HepG2 (cell line): ENCODE data around the gene DEDD2. TPM values are rescaled to one million over a fixed set of nuclear protein-coding genes. Genes with fewer than 3 reads are reported as not detected.

Experiments
- ATAC-seq: fragments of 200-7000 bp; cut with Tn5 transposase; 3 replicates; pipeline ENCODE4 v1.9.1; 2020; ENCODE audit warnings: mild to moderate bottlenecking, moderate library complexity
- BruUV-seq: library from RNA; stranded (reverse); fragments of 400-500 nt; replicated peaks from 2 replicates; lab custom pipeline; 2021; lab: Mats Ljungman, UMichigan
- CTCF ChIA-PET: fragments of 300-600 bp; formaldehyde crosslinking; extraction: SDS; loops from one replicate; lab custom pipeline; 2021; ENCODE audit warnings: low total read pairs, inconsistent platforms, low intra/inter-chr PET ratio; lab: Yijun Ruan, JAX
- POLR2A ChIA-PET: fragments of 350-600 bp; sonication (Branson Sonifier 250); formaldehyde crosslinking; loops from one replicate; lab custom pipeline; 2020; ENCODE audit warnings: antibody characterized with exemption, inconsistent platforms; lab: Yijun Ruan, JAX
- DNase-seq: peaks from one replicate; pipeline ENCODE4 v3.0.0-alpha.2; 2015; ENCODE audit warnings: low spot score
- FAIRE-seq: peaks from 3 replicates; lab custom pipeline; 2011; peaks lifted over from hg19 to GRCh38; lab: Jason Lieb, UNC
- H2AFZ ChIP-seq: one replicate; pipeline ENCODE4 v1.6.1; 2011; ENCODE audit warnings: low read length, inconsistent platforms
- H3K27ac ChIP-seq: fragments of 300-600 bp; 3 replicates; pipeline ENCODE4 v1.8.0; 2011; ENCODE audit warnings: mixed run types, mild to moderate bottlenecking, mixed read lengths, low read length, inconsistent platforms; ENCODE audit not compliant: insufficient read depth; ENCODE audit errors: extremely low read length
- H3K27me3 ChIP-seq, 2 experiments: fragments of 200-600 bp in 1 of 2; 2 replicates in 1 of 2; 3 replicates in 1 of 2; pipeline versions ENCODE4 v1.6.0 to v1.8.0; 2011; ENCODE audit warnings: low read length in 2 of 2, mild to moderate bottlenecking in 2 of 2, moderate library complexity in 2 of 2, inconsistent platforms in 1 of 2; ENCODE audit not compliant: insufficient read depth in 2 of 2, control insufficient read depth in 1 of 2
- H3K36me3 ChIP-seq, 2 experiments: fragments of 200-600 bp in 1 of 2; replicated peaks in 1 of 2; 2 replicates in 1 of 2; 3 replicates in 1 of 2; pipeline versions ENCODE4 v1.5.1 to v1.8.0; 2011; ENCODE audit warnings: low read length in 2 of 2, inconsistent platforms in 1 of 2; ENCODE audit not compliant: insufficient read depth in 2 of 2, control insufficient read depth in 1 of 2
- H3K4me1 ChIP-seq: 2 replicates; pipeline ENCODE4 v1.5.1; 2012; ENCODE audit warnings: low read length, inconsistent platforms; ENCODE audit not compliant: insufficient read depth
- H3K4me2 ChIP-seq: 2 replicates; pipeline ENCODE4 v1.6.0; 2011; ENCODE audit warnings: low read depth, low read length, inconsistent platforms
- H3K4me3 ChIP-seq, 3 experiments: fragments of 200-600 bp in 1 of 3; sonication (generic), shearing (Covaris generic) in 1 of 3; replicated peaks in 1 of 3; 2 replicates each; pipeline ENCODE4 v1.5.1; 2011 to 2016; ENCODE audit warnings: low read length in 3 of 3, inconsistent platforms in 2 of 3, low read depth in 2 of 3, mild to moderate bottlenecking in 2 of 3, control low read depth in 1 of 3, mixed read lengths in 1 of 3; ENCODE audit not compliant: insufficient read depth in 1 of 3
- H3K79me2 ChIP-seq: one replicate; pipeline ENCODE4 v1.6.1; 2011; ENCODE audit warnings: low read length, inconsistent platforms; ENCODE audit not compliant: insufficient read depth
- H3K9ac ChIP-seq: 2 replicates; pipeline ENCODE4 v1.6.0; 2011; ENCODE audit warnings: mild to moderate bottlenecking, low read depth, low read length, inconsistent platforms; ENCODE audit not compliant: insufficient read depth
- H3K9me3 ChIP-seq: 2 replicates; pipeline ENCODE4 v1.5.1; 2012; ENCODE audit warnings: mild to moderate bottlenecking, low read length
- H4K20me1 ChIP-seq: 2 replicates; pipeline ENCODE4 v1.6.0; 2011; ENCODE audit warnings: inconsistent platforms, mild to moderate bottlenecking, low read length, moderate library complexity; ENCODE audit not compliant: insufficient read depth
- AGO1 ChIP-seq: fragments of 200-400 bp; formaldehyde crosslinking; IDR thresholded peaks from 2 replicates; pipeline ENCODE4 v1.6.1; 2017; ENCODE audit warnings: mild to moderate bottlenecking, low read depth, low read length, moderate library complexity; ENCODE audit not compliant: poor library complexity, severe bottlenecking
- RBFOX2 ChIP-seq: fragments of 200-400 bp; formaldehyde crosslinking; IDR thresholded peaks from 2 replicates; pipeline ENCODE4 v1.6.1; 2017; ENCODE audit warnings: low read depth, mild to moderate bottlenecking, low read length
- ZNF232 ChIP-seq: sonication (generic); formaldehyde crosslinking; IDR thresholded peaks from 2 replicates; pipeline ENCODE4 v1.4.0; 2020; ENCODE audit warnings: missing genetic modification reagents, borderline replicate concordance
- ZNF331 ChIP-seq: sonication (generic); formaldehyde crosslinking; IDR thresholded peaks from 2 replicates; pipeline ENCODE4 v1.4.0; 2020; ENCODE audit warnings: missing genetic modification reagents
- WGBS: methylation state at CpG from one replicate; pipeline ENCODE4 v1.1.6; 2017; ENCODE audit warnings: low lambda C conversion rate; 5-methylcytosine and 5-hydroxymethylcytosine counted together
- in situ Hi-C: cut with HindIII; loops from 2 replicates; pipeline ENCODE4 v1.10.0; 2017; ENCODE audit warnings: low pct_unique_long_range_greater_than_20kb; ENCODE audit not compliant: extremely low pct_ligation_motif_present
- intact Hi-C: fragments of 100-400 bp; cut with micrococcal nuclease; formaldehyde crosslinking; loops from one replicate; pipeline ENCODE4 v1.10.0; 2022; ENCODE audit not compliant: unreplicated experiment
- polyA plus RNA-seq, 8 experiments: library from polyadenylated mRNA; depleted of rRNA in 3 of 8; stranded (reverse) in 7 of 8; unstranded in 1 of 8; fragments of >200 nt; fragmentation: Illumina TruSeq in 4 of 8; extraction: Trizol in 4 of 8; gene quantifications; 2 replicates each; pipeline versions ENCODE4 v1.2.1 to v1.2.3, GENCODE V29; 2011 to 2016; ENCODE audit warnings: low read depth in 4 of 8, missing spikeins in 1 of 8, mixed read lengths in 1 of 8; ENCODE audit not compliant: insufficient read depth in 1 of 8
- total RNA-seq, 5 experiments: library from RNA; depleted of rRNA; stranded (reverse); fragments of >200 nt; fragmentation: Illumina TruSeq; extraction: Trizol; gene quantifications; 2 replicates each; pipeline ENCODE4 v1.2.3, GENCODE V29; 2016; ENCODE audit warnings: low read depth in 1 of 5

The DEDD2 gene
- total and polyA plus RNA-seq, 2 of the 13 experiments (the other 11 are each of a cell fraction or from before 2014, with no cell fraction given) = 19.2 to 24.7 TPM

GRCh38 chr19:42199440-42200115 lies 17.9 kb downstream of the DEDD2 start:
- ChIA-PET POLR2A (no interaction called here), CTCF (no interaction called here)
- ATAC-seq (no peak), FAIRE-seq (no peak), DNase-seq (no peak)
- H3K4me1 ChIP-seq = no peaks in the 10 kb centered on the region
- no peak overlapping the region for H3K4me3 ChIP-seq
- peaks cover 10% of the 10 kb centered on the region for H3K79me2 ChIP-seq
- intact Hi-C loops (no loop called here), in situ Hi-C loops (no loop called here)
- H3K9me3 ChIP-seq = no peaks in the 10 kb centered on the region
- H3K9ac ChIP-seq = no peak overlapping the region
- no peak overlapping the region for H3K27ac ChIP-seq
- TF ChIP-seq ZNF331 (CRISPR knock-in tag) (no peak), RBFOX2 (0 out of 2 replicates have a peak, but pooled peaks have one; percentile 37)
- no peaks in the 10 kb centered on the region; a peak in 1 of 5 replicates for H3K27me3 ChIP-seq
- peaks cover 37 to 60% of the 10 kb centered on the region in 2 experiments for H3K36me3 ChIP-seq
- H2AFZ ChIP-seq = no peak overlapping the region
- peaks cover 17% of the 10 kb centered on the region; the same call in 1 of the 2 replicates for H4K20me1 ChIP-seq
- 96% methylated on average over 19 of the region's 32 CpGs for WGBS
- BruUV-seq = no TSS peak
- H3K4me2 ChIP-seq = no peak overlapping the region

- DNase-seq (no peak), FAIRE-seq (no peak), ATAC-seq (no peak)
- no peak overlapping the region for H3K9ac ChIP-seq
- peaks cover 35 to 54% of the 10 kb centered on the region in 2 experiments for H3K36me3 ChIP-seq
- peaks cover 17% of the 10 kb centered on the region; the same call in 1 of the 2 replicates for H4K20me1 ChIP-seq
- H3K4me1 ChIP-seq = no peaks in the 10 kb centered on the region
- in situ Hi-C loops = no loop called here
- no peak for TF ChIP-seq ZNF232 (CRISPR knock-in tag)
- peak; percentile 100 for TF ChIP-seq AGO1
- TF ChIP-seq, all 625 proteins: peak for 1
- Histone ChIP-seq H3K79me2 (peaks cover 9% of the 10 kb centered on the region), H3K4me2 (no peak overlapping the region), H3K9me3 (no peaks in the 10 kb centered on the region), H3K27me3 (no peaks in the 10 kb centered on the region; a peak in 1 of 5 replicates), H3K27ac (no peak overlapping the region), H2AFZ (no peak overlapping the region), H3K4me3 (no peak overlapping the region)
- ChIA-PET POLR2A (no interaction called here), CTCF (no interaction called here)
- no TSS peak for BruUV-seq
- intact Hi-C loops = no loop called here
- 100% methylated on average over 1 of the region's 7 CpGs for WGBS
Observed at GRCh38 chr19:42198676-42199439, 18.6 kb downstream of the DEDD2 start.
